Stomach (tissue), 9 donors: ENCODE results near the gene C4BPA. TPM values are rescaled to one million over a fixed set of nuclear protein-coding genes. Genes with fewer than 3 reads are reported as not detected.

Source experiments
- DNase-seq, 2 donors: peaks; one replicate each; pipeline versions ENCODE4 v3.0.0 to v3.0.0-alpha.2; 2013 to 2019
- H3K27ac ChIP-seq, 5 donors: fragments of 200-600 bp in 4 of 5; sonication (generic) in 4 of 5; one replicate each; pipeline ENCODE4 v1.5.1; 2013 to 2019; ENCODE audit warnings: mild to moderate bottlenecking in 1 of 5, moderate library complexity in 1 of 5
- H3K27me3 ChIP-seq, 3 donors: fragments of 200-600 bp; sonication (generic); one replicate each; pipeline ENCODE4 v1.5.1; 2017 to 2019; ENCODE audit warnings: mixed run types in 1 of 3
- H3K36me3 ChIP-seq, 4 donors: fragments of 200-600 bp; sonication (generic); 1 replicate in 3 of 4; 2 replicates in 1 of 4; pipeline ENCODE4 v1.5.1; 2016 to 2019
- H3K4me1 ChIP-seq, 4 donors: fragments of 200-600 bp; sonication (generic); one replicate each; pipeline ENCODE4 v1.5.1; 2016 to 2019
- H3K4me3 ChIP-seq, 4 donors: fragments of 200-600 bp; sonication (generic) in 3 of 4; one replicate each; pipeline ENCODE4 v1.5.1; 2016 to 2019; ENCODE audit warnings: mild to moderate bottlenecking in 1 of 4
- H3K9me3 ChIP-seq, 4 donors: fragments of 200-600 bp; sonication (generic); one replicate each; pipeline ENCODE4 v1.5.1; 2016 to 2019
- EP300 ChIP-seq: sonication (generic); formaldehyde crosslinking; IDR thresholded peaks from one replicate; pipeline ENCODE4 v1.6.1; 2017; ENCODE audit warnings: antibody characterized with exemption
- POLR2A ChIP-seq, 4 donors: fragments of 450-650 bp; IDR thresholded peaks; one replicate each; pipeline ENCODE4 v1.6.1; 2016; ENCODE audit warnings: antibody characterized with exemption in 4 of 4, control low read depth in 2 of 4, mild to moderate bottlenecking in 1 of 4, moderate library complexity in 1 of 4
- POLR2AphosphoS5 ChIP-seq, 3 donors: sonication (generic); formaldehyde crosslinking; IDR thresholded peaks; one replicate each; pipeline ENCODE4 v1.6.1; 2016; ENCODE audit warnings: antibody characterized with exemption in 3 of 3
- WGBS, 5 donors: extraction: QIAGEN DNeasy Blood & Tissue Kit in 3 of 5; methylation state at CpG; one replicate each; pipeline versions ENCODE4 v1.1.5 to v1.1.7; 2013 to 2018; 5-methylcytosine and 5-hydroxymethylcytosine counted together
- intact Hi-C: fragments of 100-400 bp; cut with DNase I; formaldehyde crosslinking; loops from one replicate; pipeline ENCODE4 v1.15.1; 2023; ENCODE audit warnings: low total_unique reads
- polyA plus RNA-seq, 3 donors: library from polyadenylated mRNA; stranded (reverse); fragments of 200-250 nt; gene quantifications; one replicate each; pipeline ENCODE4 v1.2.3, GENCODE V29; 2013
- total RNA-seq, 5 donors: library from RNA; depleted of rRNA; stranded (reverse); fragments of >200 nt; gene quantifications; one replicate each; pipeline versions ENCODE4 v1.1.0 to v1.2.3, GENCODE V29; 2014 to 2016
- TF ChIP-seq, protein P1 (sequence below), 7 experiments: fragments of 450-650 bp in 4 of 7; fragments of 200-600 bp in 3 of 7; sonication (generic) in 3 of 7; IDR thresholded peaks; one replicate each; pipeline ENCODE4 v1.5.1; 2016 to 2019; ENCODE audit warnings: antibody characterized with exemption in 7 of 7, control low read depth in 2 of 7, mild to moderate bottlenecking in 1 of 7
- donor health status: healthy with polysubstance abuse.
- donor health status: Bipolar disorder and iron deficiency.
- donor health status: healthy.

Gene C4BPA
- total and polyA plus RNA-seq, 8 donors: 1.2 to 24.6 (median 2.5) TPM; not detected in 5

- no peak for DNase-seq
- Histone ChIP-seq H3K4me1 (peaks cover 11 to 41% (median 21%) of the 10 kb centered on the region in 4 donors), H3K9me3 (no peaks in the 10 kb centered on the region), H3K4me3 (no peak overlapping the region), H3K27me3 (no peaks in the 10 kb centered on the region), H3K36me3 (peaks cover 6 to 38% (median 34%) of the 10 kb centered on the region in 4 donors), H3K27ac (peak overlapping the region in 3 of 5 donors; percentile 52 to 77 (median 56))
- 82 to 90% (median 87%) methylated on average over 4 of the region's 4 CpGs for WGBS, 5 donors
- TF ChIP-seq POLR2A (IDR thresholded peaks at IDR 0.05): no peak
- TF ChIP-seq, protein P1, sequence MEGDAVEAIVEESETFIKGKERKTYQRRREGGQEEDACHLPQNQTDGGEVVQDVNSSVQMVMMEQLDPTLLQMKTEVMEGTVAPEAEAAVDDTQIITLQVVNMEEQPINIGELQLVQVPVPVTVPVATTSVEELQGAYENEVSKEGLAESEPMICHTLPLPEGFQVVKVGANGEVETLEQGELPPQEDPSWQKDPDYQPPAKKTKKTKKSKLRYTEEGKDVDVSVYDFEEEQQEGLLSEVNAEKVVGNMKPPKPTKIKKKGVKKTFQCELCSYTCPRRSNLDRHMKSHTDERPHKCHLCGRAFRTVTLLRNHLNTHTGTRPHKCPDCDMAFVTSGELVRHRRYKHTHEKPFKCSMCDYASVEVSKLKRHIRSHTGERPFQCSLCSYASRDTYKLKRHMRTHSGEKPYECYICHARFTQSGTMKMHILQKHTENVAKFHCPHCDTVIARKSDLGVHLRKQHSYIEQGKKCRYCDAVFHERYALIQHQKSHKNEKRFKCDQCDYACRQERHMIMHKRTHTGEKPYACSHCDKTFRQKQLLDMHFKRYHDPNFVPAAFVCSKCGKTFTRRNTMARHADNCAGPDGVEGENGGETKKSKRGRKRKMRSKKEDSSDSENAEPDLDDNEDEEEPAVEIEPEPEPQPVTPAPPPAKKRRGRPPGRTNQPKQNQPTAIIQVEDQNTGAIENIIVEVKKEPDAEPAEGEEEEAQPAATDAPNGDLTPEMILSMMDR (IDR thresholded peaks at IDR 0.05): no peak
- intact Hi-C loops: no loop called here
Observed at GRCh38 chr1:207058252-207058651, 45.8 kb upstream of the C4BPA start.

- no peak overlapping the region for H3K4me3 ChIP-seq
- no peaks in the 10 kb centered on the region for H3K9me3 ChIP-seq
- H3K27ac ChIP-seq: peak overlapping the region in 4 of 5 donors; percentile 26 to 77 (median 54)
- no peak for DNase-seq
- no peak for TF ChIP-seq POLR2AphosphoS5 (IDR thresholded peaks at IDR 0.05)
- TF ChIP-seq, protein P1 (IDR thresholded peaks at IDR 0.05): no peak
- intact Hi-C loops: no loop called here
- peaks cover 10 to 48% (median 44%) of the 10 kb centered on the region in 4 donors for H3K36me3 ChIP-seq
- peaks cover 10 to 34% (median 21%) of the 10 kb centered on the region in 4 donors for H3K4me1 ChIP-seq
- no peaks in the 10 kb centered on the region for H3K27me3 ChIP-seq
- 68 to 82% (median 79%) methylated on average over 6 of the region's 6 CpGs for WGBS, 5 donors
Observed at GRCh38 chr1:207058878-207059867, 44.9 kb upstream of the C4BPA start.

DNA sequence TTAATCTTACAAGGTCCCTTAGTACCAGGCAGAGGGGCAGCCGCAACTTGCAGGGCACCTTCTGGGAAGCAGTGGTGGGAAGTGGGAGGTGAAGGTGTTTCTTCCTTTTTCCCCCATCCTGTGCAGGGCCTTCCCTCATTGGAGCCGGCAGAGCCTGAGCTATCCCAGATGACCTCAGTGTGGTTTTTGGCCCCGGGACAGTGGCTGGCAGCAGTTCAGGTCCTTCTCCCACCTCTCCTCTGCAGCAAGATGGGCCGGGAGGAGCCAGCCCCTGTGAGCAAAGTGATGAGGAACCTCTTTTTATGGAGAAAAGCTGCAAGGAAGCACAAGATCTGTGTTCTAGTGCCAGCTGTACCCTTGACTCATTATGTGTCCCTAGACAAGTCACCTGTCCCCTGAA, 44.2 kb upstream of the C4BPA start:
- WGBS, 5 donors: 50 to 74% (median 64%) methylated on average over 4 of the region's 4 CpGs
- H3K4me1 ChIP-seq: peaks cover 3 to 34% (median 25%) of the 10 kb centered on the region in 4 donors
- no peak for DNase-seq
- H3K27ac ChIP-seq: peak overlapping the region in 3 of 5 donors; percentile 52 to 77 (median 56)
- TF ChIP-seq POLR2AphosphoS5 (IDR thresholded peaks at IDR 0.05) (no peak), EP300 (no peak), POLR2A (IDR thresholded peaks at IDR 0.05) (no peak)
- TF ChIP-seq, protein P1 (IDR thresholded peaks at IDR 0.05): no peak
- no peaks in the 10 kb centered on the region for H3K27me3 ChIP-seq
- H3K36me3 ChIP-seq: peaks cover 10 to 55% (median 50%) of the 10 kb centered on the region in 4 donors
- intact Hi-C loops: no loop called here
- H3K9me3 ChIP-seq: no peaks in the 10 kb centered on the region
- no peak overlapping the region for H3K4me3 ChIP-seq

DNA sequence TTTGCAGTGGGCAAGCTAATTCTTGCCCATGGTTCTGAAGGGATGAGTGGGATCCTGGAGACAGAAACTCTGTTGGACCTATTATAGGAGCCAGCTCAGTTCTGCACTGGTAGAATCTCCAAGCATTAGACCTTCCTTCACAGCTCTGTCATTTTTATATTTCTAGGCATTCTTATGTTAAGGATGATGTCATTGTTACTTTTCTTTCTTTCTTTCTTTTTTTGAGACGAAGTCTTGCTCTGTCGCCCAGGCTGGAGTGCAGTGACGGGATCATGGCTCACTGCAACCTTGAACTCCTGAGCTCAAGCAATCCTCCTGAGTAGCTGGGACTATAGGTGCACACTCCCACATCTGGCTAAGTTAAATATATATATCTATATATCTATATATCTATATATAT, 43.4 kb upstream of the C4BPA start:
- intact Hi-C loops: no loop called here
- 63 to 98% (median 75%) methylated on average over 3 of the region's 3 CpGs for WGBS, 5 donors
- H3K4me3 ChIP-seq: no peak overlapping the region

More for the DNA sequence above, 43.4 kb upstream of the C4BPA start:
- H3K4me1 ChIP-seq: peaks cover 0 to 33% (median 24%) of the 10 kb centered on the region in 4 donors
- H3K36me3 ChIP-seq: peaks cover 14 to 60% (median 57%) of the 10 kb centered on the region in 4 donors
- no peaks in the 10 kb centered on the region for H3K27me3 ChIP-seq
- TF ChIP-seq EP300 (no peak), POLR2A (IDR thresholded peaks at IDR 0.05) (no peak), POLR2AphosphoS5 (IDR thresholded peaks at IDR 0.05) (no peak)
- TF ChIP-seq, protein P1 (IDR thresholded peaks at IDR 0.05): no peak
- H3K9me3 ChIP-seq: no peaks in the 10 kb centered on the region
- no peak for DNase-seq
- H3K27ac ChIP-seq: no peak overlapping the region
